VCaP (cell line): ENCODE data around the gene IFITM1.
"Not testable (repeated sequence)": the region's sequence is repeated elsewhere in the genome, so short reads cannot be mapped to it uniquely, and the experiment has no call there.

Source experiments
- H3K27ac ChIP-seq: fragments of 450-650 bp; 2 replicates; pipeline ENCODE4 v1.5.1; 2017
- TF ChIP-seq, protein P1 (sequence below): fragments of 450-650 bp; conservative IDR thresholded peaks from 2 replicates; pipeline ENCODE4 v1.5.1; 2017; ENCODE audit warnings: mild to moderate bottlenecking, moderate library complexity

Gene IFITM1

DNA sequence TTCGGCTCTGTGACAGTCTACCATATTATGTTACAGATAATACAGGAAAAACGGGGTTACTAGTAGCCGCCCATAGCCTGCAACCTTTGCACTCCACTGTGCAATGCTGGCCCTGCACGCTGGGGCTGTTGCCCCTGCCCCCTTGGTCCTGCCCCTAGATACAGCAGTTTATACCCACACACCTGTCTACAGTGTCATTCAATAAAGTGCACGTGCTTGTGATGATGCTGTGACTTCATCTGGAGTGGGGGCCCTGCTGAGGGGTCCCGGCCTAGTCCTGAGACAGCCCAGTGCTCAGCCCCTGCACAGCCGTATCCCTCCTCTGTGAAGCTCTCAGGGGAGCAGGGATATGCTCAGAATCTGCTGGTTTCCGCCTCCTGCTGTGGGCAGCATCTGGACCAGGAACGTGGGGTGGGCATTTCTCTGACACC lies 1.2 kb downstream of the IFITM1 start:
- TF ChIP-seq, protein P1, sequence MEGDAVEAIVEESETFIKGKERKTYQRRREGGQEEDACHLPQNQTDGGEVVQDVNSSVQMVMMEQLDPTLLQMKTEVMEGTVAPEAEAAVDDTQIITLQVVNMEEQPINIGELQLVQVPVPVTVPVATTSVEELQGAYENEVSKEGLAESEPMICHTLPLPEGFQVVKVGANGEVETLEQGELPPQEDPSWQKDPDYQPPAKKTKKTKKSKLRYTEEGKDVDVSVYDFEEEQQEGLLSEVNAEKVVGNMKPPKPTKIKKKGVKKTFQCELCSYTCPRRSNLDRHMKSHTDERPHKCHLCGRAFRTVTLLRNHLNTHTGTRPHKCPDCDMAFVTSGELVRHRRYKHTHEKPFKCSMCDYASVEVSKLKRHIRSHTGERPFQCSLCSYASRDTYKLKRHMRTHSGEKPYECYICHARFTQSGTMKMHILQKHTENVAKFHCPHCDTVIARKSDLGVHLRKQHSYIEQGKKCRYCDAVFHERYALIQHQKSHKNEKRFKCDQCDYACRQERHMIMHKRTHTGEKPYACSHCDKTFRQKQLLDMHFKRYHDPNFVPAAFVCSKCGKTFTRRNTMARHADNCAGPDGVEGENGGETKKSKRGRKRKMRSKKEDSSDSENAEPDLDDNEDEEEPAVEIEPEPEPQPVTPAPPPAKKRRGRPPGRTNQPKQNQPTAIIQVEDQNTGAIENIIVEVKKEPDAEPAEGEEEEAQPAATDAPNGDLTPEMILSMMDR = no peak
- no peak overlapping the region for H3K27ac ChIP-seq

DNA sequence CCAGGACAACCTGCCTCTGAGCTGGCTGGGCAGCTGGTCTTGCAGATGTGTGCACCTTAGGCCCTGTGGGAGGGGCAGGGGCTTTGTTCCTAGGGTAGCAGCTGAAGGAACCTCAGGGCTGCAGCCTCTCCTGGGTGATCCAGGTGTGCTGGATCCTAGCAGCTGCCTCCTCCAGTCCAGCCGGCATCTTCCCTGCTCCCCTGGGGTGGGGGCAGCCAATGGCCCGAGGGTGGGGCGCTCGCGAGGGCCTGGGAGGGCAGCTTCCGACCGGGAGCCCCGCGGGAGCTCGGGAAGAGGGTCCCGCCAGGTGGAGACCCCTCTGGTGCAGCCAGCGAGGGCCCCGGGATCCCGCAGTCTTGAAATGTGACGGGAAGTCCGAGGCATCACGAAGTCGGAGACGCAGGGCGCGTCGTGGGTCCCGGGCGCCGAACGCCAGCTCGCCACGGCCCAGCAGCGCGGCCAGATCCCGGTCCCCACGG lies 1.7 kb downstream of the IFITM1 start:
- TF ChIP-seq, protein P1 = no peak
- no peak overlapping the region for H3K27ac ChIP-seq

DNA sequence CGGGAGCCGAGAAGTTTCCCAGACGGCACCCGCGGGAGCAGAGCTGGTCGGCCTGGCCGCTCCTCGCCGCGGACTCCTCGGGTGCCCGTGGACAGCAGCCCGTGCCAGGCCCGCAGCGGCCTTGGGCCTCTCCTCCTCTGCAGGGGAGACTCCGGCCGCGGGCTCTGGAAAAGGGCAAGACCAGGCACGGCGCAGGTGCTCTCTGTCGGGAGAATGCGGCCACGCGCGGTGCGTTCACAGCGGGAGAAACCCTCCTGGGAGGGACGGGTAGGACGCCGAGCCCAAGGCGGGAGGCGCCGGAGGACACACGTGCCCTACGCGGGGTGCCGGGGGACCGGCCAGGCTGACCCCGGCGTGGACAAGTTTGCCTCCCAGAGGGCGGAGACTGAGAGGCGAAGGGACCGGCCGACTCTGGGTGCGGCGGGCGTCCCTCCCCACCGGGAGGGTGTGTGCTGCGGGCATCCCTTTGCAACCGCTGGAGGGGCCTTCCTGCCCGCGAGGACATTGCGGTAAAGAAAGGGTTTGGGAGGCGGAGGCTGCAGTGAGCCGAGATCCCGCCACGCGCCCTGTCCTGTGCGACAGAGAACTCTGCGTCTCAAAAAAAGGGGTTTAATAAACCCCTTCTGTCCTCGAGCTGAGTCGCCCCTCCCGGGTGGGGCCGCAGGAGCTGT lies 2.3 kb downstream of the IFITM1 start:
- no peak overlapping the region for H3K27ac ChIP-seq
- TF ChIP-seq, protein P1 = no peak

DNA sequence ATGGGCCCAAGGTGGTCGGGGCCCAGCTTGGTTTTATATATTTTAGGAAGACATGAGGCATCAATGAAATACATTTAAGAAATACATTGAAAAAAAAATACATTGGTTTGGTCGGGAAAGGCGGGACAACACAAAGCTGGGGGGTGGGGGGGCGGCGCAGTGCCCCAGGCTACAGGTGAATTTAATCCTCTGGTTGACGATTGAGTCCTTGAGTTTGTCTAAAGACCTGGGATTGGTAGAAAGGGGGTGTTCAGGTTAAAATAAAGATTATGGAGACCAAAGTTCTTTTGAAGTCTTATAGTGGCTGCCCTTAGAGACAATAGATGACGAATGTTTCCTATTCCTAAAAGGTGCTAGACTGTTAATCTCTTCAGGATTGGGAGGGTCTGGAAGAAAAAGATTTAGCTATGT lies 3.1 kb downstream of the IFITM1 start:
- H3K27ac ChIP-seq = no peak overlapping the region
- TF ChIP-seq, protein P1 = no peak

DNA sequence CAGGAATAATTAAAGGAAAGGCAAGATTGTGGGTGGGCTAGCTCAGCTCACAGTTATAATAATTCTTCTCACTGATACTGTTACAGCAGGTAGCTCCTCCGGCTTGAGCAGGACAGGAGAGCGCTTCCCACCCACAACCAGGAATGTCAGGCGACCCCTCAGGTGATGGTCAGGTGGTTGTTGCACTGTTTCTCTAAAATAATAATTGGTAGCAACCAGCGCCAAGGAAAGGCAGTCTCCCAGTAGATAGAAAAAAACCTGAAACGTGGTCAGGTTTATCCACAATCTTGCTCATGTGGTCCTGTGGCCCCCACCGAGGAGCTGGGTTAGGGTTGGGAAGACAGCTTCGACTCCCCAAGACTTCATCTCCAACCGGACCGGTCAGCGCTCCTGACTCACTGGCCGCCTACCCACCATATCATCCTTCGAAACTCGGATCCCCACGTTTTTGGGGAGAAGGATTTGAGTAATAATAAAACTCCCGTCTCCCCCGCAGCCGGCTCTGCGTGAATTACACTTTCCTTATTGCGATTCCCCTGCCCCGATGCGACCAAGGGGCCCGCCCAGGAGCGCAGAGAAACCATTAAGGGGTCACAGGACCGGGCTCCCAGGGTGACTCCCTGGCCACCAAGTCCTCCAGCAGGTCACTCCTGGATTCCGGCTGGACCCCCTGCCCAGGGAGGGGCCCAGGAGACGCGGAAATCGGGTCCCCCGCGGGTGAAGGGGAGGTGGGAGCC lies 4.0 kb downstream of the IFITM1 start:
- not testable (repeated sequence) for H3K27ac ChIP-seq

DNA sequence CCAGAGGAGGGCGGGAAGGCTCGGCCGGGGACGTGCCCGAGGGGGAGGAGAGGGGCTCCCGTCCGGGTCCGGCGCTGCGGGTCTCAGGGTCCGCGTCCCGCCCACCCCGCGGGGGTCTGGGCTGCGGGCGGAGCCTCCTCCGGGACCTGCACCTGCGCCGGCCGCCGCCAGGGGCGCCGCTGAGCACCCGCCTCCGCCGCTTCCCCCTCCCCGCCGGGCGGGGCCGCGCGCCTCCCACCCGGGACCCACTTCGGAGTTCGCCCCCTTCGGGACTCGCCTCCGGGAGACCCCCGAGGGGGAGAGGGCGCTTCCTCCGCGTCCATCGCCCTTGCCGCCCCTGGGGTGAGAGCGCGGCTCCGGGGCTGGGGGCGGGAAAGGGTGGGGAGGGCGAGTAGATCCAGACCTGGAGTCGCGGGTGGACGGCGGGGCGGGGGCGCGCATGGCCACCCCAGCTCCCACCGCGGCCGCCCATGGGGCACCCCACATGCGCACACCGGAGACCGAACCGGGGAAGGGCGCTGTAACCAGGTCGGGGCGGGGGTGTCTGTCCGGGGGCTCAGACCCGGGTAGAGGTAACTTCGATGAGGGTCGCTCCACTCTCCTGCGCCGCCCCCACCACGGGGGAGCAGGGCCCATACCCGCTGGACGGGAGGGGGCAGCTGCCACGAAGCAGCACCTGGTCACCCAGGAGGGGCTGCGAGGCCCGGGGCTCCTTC lies 4.7 kb downstream of the IFITM1 start:
- not testable (repeated sequence) for H3K27ac ChIP-seq

DNA sequence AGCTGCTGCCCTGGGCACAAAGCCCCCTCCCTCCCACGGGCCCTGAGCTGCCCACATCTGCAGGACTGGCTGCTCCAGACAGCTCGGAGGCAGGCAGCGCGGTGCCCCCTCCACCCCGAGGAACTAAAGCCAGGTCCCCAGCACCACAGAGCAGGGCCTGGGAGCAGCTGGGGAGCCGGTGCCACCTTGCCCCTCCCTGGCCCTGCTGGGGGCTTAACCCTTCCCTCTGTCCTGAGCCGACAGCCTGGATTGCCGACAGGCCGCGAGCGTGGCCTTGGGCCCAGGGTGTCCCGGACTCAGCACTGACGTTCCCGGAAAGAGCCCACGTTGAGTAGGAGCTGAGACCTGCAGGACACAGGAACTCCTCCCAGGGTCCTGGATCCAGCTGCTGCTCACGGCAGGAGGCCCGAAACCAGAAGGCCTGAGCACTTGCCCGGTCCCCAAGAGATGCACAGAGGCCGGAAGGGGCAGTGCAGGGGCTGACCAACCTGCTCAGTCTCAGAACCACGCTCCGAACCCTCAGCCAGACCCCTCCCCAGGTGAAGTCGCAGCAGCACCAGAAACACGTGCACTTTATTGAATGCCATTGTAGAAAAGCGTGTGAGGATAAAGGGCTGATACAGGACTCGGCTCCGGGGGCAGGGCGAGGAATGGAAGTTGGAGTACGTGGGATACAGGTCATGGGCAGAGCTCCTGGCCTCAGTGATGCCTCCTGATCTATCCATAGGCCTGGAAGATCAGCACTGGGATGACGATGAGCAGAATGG lies 5.5 kb downstream of the IFITM1 start:
- H3K27ac ChIP-seq = not testable (repeated sequence)

DNA sequence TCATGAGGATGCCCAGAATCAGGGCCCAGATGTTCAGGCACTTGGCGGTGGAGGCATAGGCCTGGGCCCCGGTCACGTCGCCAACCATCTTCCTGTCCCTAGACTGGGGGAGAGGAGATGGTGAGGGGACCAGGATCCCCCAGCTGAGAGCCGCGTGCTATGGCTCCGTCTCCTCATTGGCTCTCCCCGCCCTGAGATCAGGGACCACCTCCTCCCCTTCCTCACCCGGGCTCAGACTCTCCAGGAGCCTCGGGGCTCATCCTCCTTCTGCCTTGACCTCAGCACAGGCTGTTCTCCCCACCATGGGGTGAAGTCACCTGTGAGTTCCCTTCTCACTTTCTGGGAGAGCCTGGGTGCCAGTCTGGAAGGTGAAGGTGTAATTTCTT lies 6.0 kb downstream of the IFITM1 start:
- not testable (repeated sequence) for H3K27ac ChIP-seq

DNA sequence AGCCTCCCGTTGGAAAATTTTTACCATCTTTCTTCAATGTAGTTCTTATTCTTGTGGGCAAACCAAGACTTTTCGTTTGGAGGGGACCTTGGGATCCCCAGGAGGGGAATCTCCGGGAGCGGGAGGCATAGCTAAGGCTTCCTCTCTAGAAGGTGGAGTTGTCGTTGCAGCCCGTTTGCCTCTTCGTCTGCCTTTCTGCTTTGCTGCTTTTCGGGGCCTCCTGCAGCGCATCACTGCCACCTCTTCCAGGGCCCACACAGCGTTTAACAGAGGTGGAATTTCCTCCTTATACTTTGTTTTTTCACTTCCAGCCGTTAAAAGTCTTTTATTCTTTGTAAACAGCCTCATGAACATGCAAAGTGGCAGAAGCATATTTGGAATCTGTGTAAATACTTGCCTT lies 10.3 kb downstream of the IFITM1 start:
- TF ChIP-seq, protein P1 = no peak

DNA sequence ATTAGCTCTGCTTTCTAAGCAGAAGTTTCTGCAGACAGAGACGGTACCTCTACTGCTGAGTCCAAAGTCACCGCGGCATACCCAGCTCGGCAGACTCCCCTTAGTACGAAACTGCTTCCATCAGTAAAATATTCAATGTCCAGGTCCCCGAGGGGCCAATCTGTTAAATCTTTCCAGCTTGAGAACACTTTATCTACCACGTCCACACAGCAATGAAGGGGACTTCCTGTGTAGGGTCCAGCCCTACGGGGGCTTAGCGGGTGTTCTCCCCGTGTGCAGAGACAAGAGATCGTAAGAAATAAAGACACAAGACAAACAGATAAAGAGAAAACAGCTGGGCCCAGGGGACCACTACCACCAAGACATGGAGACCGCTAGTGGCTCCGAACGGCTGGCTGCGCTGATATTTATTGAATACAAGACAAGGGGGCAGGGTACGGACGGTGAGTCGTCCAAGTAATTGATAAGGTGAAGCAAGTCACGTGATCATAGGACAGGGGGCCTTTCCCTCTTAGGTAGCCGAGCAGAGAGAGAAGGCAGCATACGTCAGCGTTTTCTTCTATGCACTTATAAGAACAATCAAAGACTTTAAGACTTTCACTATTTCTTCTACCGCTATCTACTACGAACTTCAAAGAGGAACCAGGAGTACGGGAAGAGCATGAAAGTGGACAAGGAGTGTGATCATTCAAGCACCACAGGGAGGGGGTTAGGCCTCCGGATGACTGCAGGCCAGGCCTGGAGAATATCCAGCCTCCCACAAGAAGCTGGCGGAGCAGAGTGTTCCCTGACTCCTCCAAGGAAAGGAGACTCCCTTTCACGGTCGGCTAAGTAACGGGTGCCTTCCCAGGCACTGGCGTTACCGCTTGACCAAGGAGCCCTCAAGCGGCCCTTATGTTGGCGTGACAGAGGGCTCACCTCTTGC lies 11.0 kb downstream of the IFITM1 start:
- H3K27ac ChIP-seq = not testable (repeated sequence)

More for the DNA sequence above, 10.3 kb downstream of the IFITM1 start:
- H3K27ac ChIP-seq = no peak overlapping the region
